IMR-90 (cell line): Measurements from ENCODE around the gene PCBD1. TPM values are rescaled to one million over a fixed set of nuclear protein-coding genes. Genes with fewer than 3 reads are reported as not detected.

Experiments used
- ATAC-seq: fragments of 200-7000 bp; cut with Tn5 transposase; 2 replicates; pipeline ENCODE4 v1.9.1; 2020; ENCODE audit warnings: low read depth, mild to moderate bottlenecking, moderate library complexity
- BruUV-seq: library from RNA; stranded (reverse); fragments of 400-500 nt; replicated peaks from 2 replicates; lab custom pipeline; 2021; lab: Mats Ljungman, UMichigan
- CTCF ChIA-PET: fragments of 300-600 bp; formaldehyde crosslinking; extraction: SDS; loops from one replicate; lab custom pipeline; 2021; ENCODE audit warnings: antibody characterized with exemption; lab: Yijun Ruan, JAX
- POLR2A ChIA-PET: fragments of 300-600 bp; sonication (Branson Sonifier 250); formaldehyde crosslinking; loops from one replicate; lab custom pipeline; 2022; ENCODE audit warnings: antibody characterized with exemption; ENCODE audit not compliant: unreplicated experiment; lab: Charles Lee
- DNase-seq: peaks from one replicate; pipeline ENCODE4 v3.0.0; 2013
- H2AFZ ChIP-seq: replicated peaks from 2 replicates; pipeline ENCODE3; 2013; ENCODE audit warnings: low read length, mild to moderate bottlenecking; ENCODE audit not compliant: poor library complexity
- H2AK5ac ChIP-seq: 2 replicates; pipeline ENCODE4 v1.6.1; 2013; ENCODE audit warnings: low read depth, low read length, inconsistent platforms
- H2AK9ac ChIP-seq: replicated peaks from 2 replicates; pipeline ENCODE3; 2013; ENCODE audit warnings: mild to moderate bottlenecking, low read depth, low read length, moderate library complexity; ENCODE audit not compliant: poor library complexity
- H2BK120ac ChIP-seq: 2 replicates; pipeline ENCODE4 v1.6.1; 2013; ENCODE audit warnings: low read depth, low read length, inconsistent platforms
- H2BK15ac ChIP-seq: 3 replicates; pipeline ENCODE4 v1.6.1; 2013; ENCODE audit warnings: low read depth, low read length, inconsistent platforms
- H2BK20ac ChIP-seq: 2 replicates; pipeline ENCODE4 v1.6.1; 2013; ENCODE audit warnings: low read depth, mild to moderate bottlenecking, inconsistent platforms, low read length, moderate library complexity
- H2BK5ac ChIP-seq: 2 replicates; pipeline ENCODE4 v1.6.1; 2013; ENCODE audit warnings: mild to moderate bottlenecking, low read depth, low read length, inconsistent platforms; ENCODE audit not compliant: poor library complexity, severe bottlenecking
- H3K14ac ChIP-seq: replicated peaks from 2 replicates; pipeline ENCODE4 v1.6.1; 2013; ENCODE audit warnings: low read depth, low read length, inconsistent platforms
- H3K18ac ChIP-seq: 2 replicates; pipeline ENCODE4 v1.6.1; 2013; ENCODE audit warnings: low read depth, low read length, control low read depth
- H3K23ac ChIP-seq: 2 replicates; pipeline ENCODE4 v1.6.1; 2013; ENCODE audit warnings: low read depth, low read length, inconsistent platforms
- H3K27ac ChIP-seq: 2 replicates; pipeline ENCODE4 v1.5.1; 2013; ENCODE audit warnings: mild to moderate bottlenecking, control low read depth, low read length; ENCODE audit not compliant: insufficient read depth
- H3K27me3 ChIP-seq: 2 replicates; pipeline ENCODE4 v1.6.1; 2013; ENCODE audit warnings: low read length; ENCODE audit not compliant: control insufficient read depth, insufficient read depth
- H3K36me3 ChIP-seq: 2 replicates; pipeline ENCODE4 v1.6.1; 2013; ENCODE audit warnings: low read length, mixed read lengths; ENCODE audit not compliant: control insufficient read depth, insufficient read depth
- H3K4ac ChIP-seq: 2 replicates; pipeline ENCODE4 v1.6.1; 2013; ENCODE audit warnings: low read depth, low read length, inconsistent platforms
- H3K4me1 ChIP-seq: 2 replicates; pipeline ENCODE4 v1.6.1; 2013; ENCODE audit warnings: low read length, mixed read lengths; ENCODE audit not compliant: control insufficient read depth, insufficient read depth
- H3K4me2 ChIP-seq: 2 replicates; pipeline ENCODE4 v1.6.1; 2013; ENCODE audit warnings: low read depth, mild to moderate bottlenecking, control low read depth, low read length, moderate library complexity
- H3K4me3 ChIP-seq: 2 replicates; pipeline ENCODE4 v1.5.1; 2013; ENCODE audit warnings: low read depth, mild to moderate bottlenecking, control low read depth, low read length, moderate library complexity; ENCODE audit not compliant: insufficient read depth
- H3K56ac ChIP-seq: 2 replicates; pipeline ENCODE4 v1.6.1; 2013; ENCODE audit warnings: low read length, inconsistent platforms; ENCODE audit not compliant: insufficient read depth; ENCODE audit errors: extremely low read depth
- H3K79me1 ChIP-seq, 2 experiments: 2 replicates each; pipeline ENCODE4 v1.6.1; 2013; ENCODE audit warnings: low read length in 2 of 2, inconsistent platforms in 1 of 2, low read depth in 1 of 2
- H3K9ac ChIP-seq: 2 replicates; pipeline ENCODE4 v1.6.1; 2013; ENCODE audit warnings: low read depth, low read length, control low read depth
- H3K9me1 ChIP-seq: 2 replicates; pipeline ENCODE4 v1.6.1; 2013; ENCODE audit warnings: low read length, inconsistent platforms; ENCODE audit not compliant: insufficient read depth
- H3K9me3 ChIP-seq: 2 replicates; pipeline ENCODE4 v1.6.1; 2013; ENCODE audit warnings: low read length; ENCODE audit not compliant: control insufficient read depth, insufficient read depth
- H4K20me1 ChIP-seq: 2 replicates; pipeline ENCODE4 v1.6.1; 2013; ENCODE audit warnings: low read length, inconsistent platforms; ENCODE audit not compliant: insufficient read depth
- H4K5ac ChIP-seq: 2 replicates; pipeline ENCODE4 v1.6.1; 2013; ENCODE audit warnings: mild to moderate bottlenecking, low read depth, low read length, control low read depth
- H4K8ac ChIP-seq, 2 experiments: 2 replicates each; pipeline ENCODE4 v1.6.1; 2013; ENCODE audit warnings: low read depth in 2 of 2, low read length in 2 of 2, control low read depth in 1 of 2, inconsistent platforms in 1 of 2
- H4K91ac ChIP-seq: 2 replicates; pipeline ENCODE4 v1.6.1; 2013; ENCODE audit warnings: low read depth, low read length, inconsistent platforms; ENCODE audit not compliant: insufficient read depth
- BHLHE40 ChIP-seq: fragments of 150-350 bp; IDR thresholded peaks from 2 replicates; pipeline ENCODE4 v1.6.1; 2016; ENCODE audit warnings: mild to moderate bottlenecking, low read depth, low read length
- CEBPB ChIP-seq: IDR thresholded peaks from 2 replicates; pipeline ENCODE4 v1.6.1; 2012; ENCODE audit warnings: low read depth, low read length, improper control_type of control experiment
- CHD1 ChIP-seq: IDR thresholded peaks from 2 replicates; pipeline ENCODE4 v1.6.1; 2012; ENCODE audit warnings: low read depth, low read length, improper control_type of control experiment
- FOS ChIP-seq: fragments of 150-350 bp; IDR thresholded peaks from 2 replicates; pipeline ENCODE4 v1.6.1; 2016; ENCODE audit warnings: low read depth, low read length
- MAZ ChIP-seq: IDR thresholded peaks from 2 replicates; pipeline ENCODE4 v1.6.1; 2012; ENCODE audit warnings: low read depth, mild to moderate bottlenecking, low read length, improper control_type of control experiment, moderate library complexity, borderline replicate concordance
- MXI1 ChIP-seq: IDR thresholded peaks from 2 replicates; pipeline ENCODE4 v1.6.1; 2012; ENCODE audit warnings: low read depth, mild to moderate bottlenecking, low read length, moderate library complexity, borderline replicate concordance
- NFE2L2 ChIP-seq: fragments of 150-350 bp; IDR thresholded peaks from 2 replicates; pipeline ENCODE4 v1.6.1; 2016; ENCODE audit warnings: low read depth, mild to moderate bottlenecking, low read length
- POLR2A ChIP-seq: IDR thresholded peaks from 2 replicates; pipeline ENCODE4 v1.6.1; 2012; ENCODE audit warnings: mild to moderate bottlenecking, low read depth, low read length
- RAD21 ChIP-seq: IDR thresholded peaks from 2 replicates; pipeline ENCODE4 v1.6.1; 2012; ENCODE audit warnings: low read length, improper control_type of control experiment
- USF2 ChIP-seq: fragments of 150-350 bp; IDR thresholded peaks from 2 replicates; pipeline ENCODE4 v1.6.1; 2017; ENCODE audit warnings: mild to moderate bottlenecking, antibody characterized with exemption, low read length, low read depth
- WGBS, 2 experiments: methylation state at CpG; one replicate each; pipeline versions ENCODE4 v1.1.5 to v1.1.7; 2013; ENCODE audit warnings: missing lambda C conversion rate in 2 of 2; ENCODE audit not compliant: insufficient read length in 1 of 2; ENCODE audit errors: extremely low coverage in 2 of 2; 5-methylcytosine and 5-hydroxymethylcytosine counted together
- dilution Hi-C: fragments of 300-500 bp; cut with HindIII; formaldehyde crosslinking; loops from one replicate; pipeline ENCODE4 v1.14.3; 2018; ENCODE audit warnings: low sequenced_read_pairs; ENCODE audit not compliant: unreplicated experiment
- in situ Hi-C: fragments of 300-500 bp; cut with MboI; formaldehyde crosslinking; loops from 3 replicates; pipeline ENCODE4 v1.14.3; 2019; ENCODE audit warnings: low sequenced_read_pairs, inconsistent platforms, mixed read lengths
- intact Hi-C: fragments of 100-400 bp; cut with micrococcal nuclease; formaldehyde crosslinking; loops from 2 replicates; pipeline ENCODE4 v1.10.0; 2022
- polyA plus RNA-seq, 3 experiments: library from polyadenylated mRNA; depleted of rRNA; stranded (reverse); fragments of >200 nt; gene quantifications; 2 replicates each; pipeline ENCODE4 v1.2.3, GENCODE V29; 2012; ENCODE audit warnings: low replicate concordance in 1 of 3
- total RNA-seq: library from RNA; depleted of rRNA; stranded (reverse); fragments of >200 nt; gene quantifications from 2 replicates; pipeline ENCODE4 v1.2.3, GENCODE V29; 2012

Gene PCBD1
- total and polyA plus RNA-seq, 2 of the 4 experiments (the other 2 are of a cell fraction): 15.8 to 31.6 TPM

GRCh38 chr10:70846795-70847194, 41.6 kb downstream of the PCBD1 start:
- ATAC-seq (no peak), DNase-seq (no peak)
- Histone ChIP-seq H2BK20ac (no peak overlapping the region), H2BK15ac (no peak overlapping the region), H2AFZ (no peak overlapping the region), H3K4ac (no peak overlapping the region), H4K20me1 (no peaks in the 10 kb centered on the region; the same call in 1 of the 2 replicates), H3K27me3 (no peaks in the 10 kb centered on the region), H3K56ac (no peak overlapping the region), H3K9me1 (peaks cover 4% of the 10 kb centered on the region; the same call in 1 of the 2 replicates), H3K4me2 (no peak overlapping the region), H2AK5ac (no peak overlapping the region), H3K4me3 (no peak overlapping the region), H4K91ac (no peak overlapping the region), H2AK9ac (no peak overlapping the region), H3K9ac (no peak overlapping the region), H3K4me1 (peaks cover 16% of the 10 kb centered on the region), H4K8ac (no peak overlapping the region), H2BK5ac (no peak overlapping the region), H3K79me1 (peaks cover 24 to 57% of the 10 kb centered on the region in 2 experiments), H3K18ac (no peak overlapping the region), H4K5ac (no peak overlapping the region), H3K36me3 (peaks cover 8% of the 10 kb centered on the region), H2BK120ac (no peak overlapping the region), H3K27ac (no peak overlapping the region), H3K9me3 (no peaks in the 10 kb centered on the region), H3K23ac (no peak overlapping the region), H3K14ac (no peak overlapping the region)
- intact Hi-C loops: no loop called here
- in situ Hi-C loops: no loop called here
- dilution Hi-C loops: no loop called here
- TF ChIP-seq RAD21: no peak
- no peak for TF ChIP-seq NFE2L2
- TF ChIP-seq BHLHE40: no peak
- no peak for TF ChIP-seq MXI1
- no peak for TF ChIP-seq CHD1
- no peak for TF ChIP-seq POLR2A
- TF ChIP-seq USF2: no peak
- no peak for TF ChIP-seq FOS
- TF ChIP-seq MAZ: no peak
- TF ChIP-seq CEBPB: no peak
- POLR2A ChIA-PET: no interaction called here
- WGBS, 2 experiments: no CpG with 5 or more reads among the region's 2 CpGs
- CTCF ChIA-PET: interaction anchor here (1.2 kb wide), 1 partner anchor 12 kb away, joined by 3 read pairs; no protein-coding TSS in a partner anchor
- BruUV-seq: no TSS peak
